Left lobe of liver (tissue), 2 donors: Measurements from ENCODE around the gene ELP2. TPM values are rescaled to one million over a fixed set of nuclear protein-coding genes. Genes with fewer than 3 reads are reported as not detected.
"Not testable (repeated sequence)": the region's sequence is repeated elsewhere in the genome, so short reads cannot be mapped to it uniquely, and the experiment has no call there.

ENCODE experiments used
- ATAC-seq: fragments of 200-7000 bp; cut with Tn5 transposase; one replicate; pipeline ENCODE4 v1.9.1; 2020; ENCODE audit warnings: mild to moderate bottlenecking, moderate library complexity
- DNase-seq: peaks from one replicate; pipeline ENCODE4 v3.0.0-alpha.2; 2020; ENCODE audit warnings: low spot score
- total RNA-seq: library from RNA; stranded (reverse); gene quantifications from one replicate; pipeline ENCODE4 v1.2.1, GENCODE V29; 2021
- donor health status: DM: no; HTN: no; CAD: no; lungs with moderate emphysema.
- donor health status: DM: no; HTN: yes; CAD: no.

Gene ELP2
- total RNA-seq, 1 donor from 2014 or later, result 52.1 TPM

GRCh38 chr18:36187826-36188721 lies 58.4 kb downstream of the ELP2 start:
- ATAC-seq, result peak; percentile 64
- DNase-seq, result peak; percentile 86

DNA sequence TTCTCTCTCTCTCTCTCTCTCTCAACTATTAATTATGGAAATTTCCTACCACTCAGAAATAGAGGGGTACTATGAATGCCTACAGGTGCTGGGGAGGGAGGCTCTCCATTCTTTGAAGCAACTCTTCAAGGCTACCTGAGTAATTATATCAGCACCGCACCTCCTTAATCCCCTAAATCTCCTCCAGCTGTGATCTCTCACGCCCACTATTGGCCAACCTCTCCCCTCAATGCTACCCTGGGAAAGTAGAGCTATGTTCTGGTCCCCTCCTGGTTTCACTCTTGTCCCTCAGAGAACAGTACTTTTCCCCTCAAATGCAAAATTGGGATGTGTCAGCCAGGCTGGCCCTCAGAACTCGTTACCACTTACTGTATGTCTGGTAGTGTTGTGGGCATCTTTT lies 59.2 kb downstream of the ELP2 start:
- ATAC-seq (no peak), DNase-seq (peak; percentile 34)

GRCh38 chr18:36189486-36189885 lies 59.8 kb downstream of the ELP2 start:
- no peak for DNase-seq
- no peak for ATAC-seq

DNA sequence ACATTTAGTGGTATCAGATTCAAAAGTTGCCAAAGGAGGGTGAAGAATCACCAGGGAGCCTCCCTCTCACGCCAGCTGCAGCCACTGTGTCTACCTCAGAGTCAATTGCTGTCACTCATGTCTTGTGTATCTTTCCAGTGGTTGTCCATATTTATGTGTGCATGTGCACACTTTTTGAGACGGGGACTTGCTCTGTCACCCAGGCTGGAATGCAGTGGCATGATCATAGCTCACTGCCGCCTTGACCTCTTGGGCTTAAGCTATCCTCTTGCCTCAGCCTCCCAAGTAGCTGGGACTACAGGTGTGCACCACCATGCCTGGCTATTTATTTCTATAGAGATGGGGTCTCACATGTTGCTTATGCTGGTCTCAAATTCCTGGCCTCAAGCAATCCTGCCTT lies 61.6 kb downstream of the ELP2 start:
- ATAC-seq, result no peak

DNA sequence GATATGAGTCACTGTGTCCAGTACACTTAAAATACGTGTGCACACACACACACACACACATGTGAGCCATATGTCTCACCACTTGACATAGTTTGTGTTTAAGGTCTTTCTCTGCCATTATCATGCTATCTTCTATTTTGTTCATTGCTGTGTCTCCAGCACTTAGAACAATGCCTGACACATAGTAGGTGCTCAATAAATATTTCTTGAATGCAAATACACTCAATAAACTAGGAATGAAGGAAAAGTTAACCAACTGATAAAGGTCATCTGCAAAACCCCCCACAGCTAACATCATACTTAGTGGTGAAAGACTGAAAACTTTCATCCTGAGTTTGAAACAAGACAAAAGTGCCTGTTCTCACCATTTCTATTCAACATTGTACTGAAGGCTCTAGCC lies 62.0 kb downstream of the ELP2 start:
- ATAC-seq, result no peak

More for the DNA sequence above, 61.6 kb downstream of the ELP2 start:
- peak; percentile 16 for DNase-seq

GRCh38 chr18:36194600-36195315 lies 65.1 kb downstream of the ELP2 start:
- ATAC-seq (peak; percentile 48), DNase-seq (no peak)

More for the DNA sequence above, 62.0 kb downstream of the ELP2 start:
- DNase-seq, result no peak

GRCh38 chr18:36195427-36196122 lies 65.9 kb downstream of the ELP2 start:
- ATAC-seq, result peak; percentile 16

GRCh38 chr18:36196238-36196995 lies 66.7 kb downstream of the ELP2 start:
- DNase-seq (no peak), ATAC-seq (no peak)

More at GRCh38 chr18:36195427-36196122, 65.9 kb downstream of the ELP2 start:
- DNase-seq, result peak; percentile 32

DNA sequence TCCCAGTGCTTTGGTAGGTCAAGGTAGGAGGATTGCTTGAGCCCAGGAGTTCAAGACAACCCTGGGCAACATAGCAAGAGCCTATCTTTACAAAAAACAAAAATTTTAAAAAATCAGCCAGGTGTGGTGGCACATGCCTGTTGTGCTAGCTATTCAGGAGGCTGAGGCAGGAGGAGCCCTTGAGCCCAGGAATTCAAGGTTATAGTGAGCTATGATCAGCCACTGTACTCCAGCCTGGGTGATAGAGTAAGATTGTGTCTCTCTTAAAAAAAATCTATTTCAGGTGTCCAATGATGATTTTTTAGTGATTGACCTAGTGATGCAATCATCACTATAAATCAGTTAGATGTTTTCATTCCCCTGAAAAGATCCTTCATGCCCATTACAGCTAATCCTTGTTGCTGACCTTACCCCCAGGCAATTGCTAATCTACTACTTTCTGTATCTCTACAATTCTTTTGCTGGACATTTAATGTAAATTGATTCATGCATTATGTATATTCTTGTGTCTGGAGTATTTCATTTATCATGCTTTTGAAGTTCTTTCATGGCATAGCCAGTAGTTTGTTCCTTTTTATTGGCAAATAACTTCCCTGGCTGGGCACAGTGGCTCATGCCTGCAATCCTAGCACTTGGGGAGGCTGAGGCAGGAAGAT lies 67.9 kb downstream of the ELP2 start:
- DNase-seq (no peak), ATAC-seq (no peak)

DNA sequence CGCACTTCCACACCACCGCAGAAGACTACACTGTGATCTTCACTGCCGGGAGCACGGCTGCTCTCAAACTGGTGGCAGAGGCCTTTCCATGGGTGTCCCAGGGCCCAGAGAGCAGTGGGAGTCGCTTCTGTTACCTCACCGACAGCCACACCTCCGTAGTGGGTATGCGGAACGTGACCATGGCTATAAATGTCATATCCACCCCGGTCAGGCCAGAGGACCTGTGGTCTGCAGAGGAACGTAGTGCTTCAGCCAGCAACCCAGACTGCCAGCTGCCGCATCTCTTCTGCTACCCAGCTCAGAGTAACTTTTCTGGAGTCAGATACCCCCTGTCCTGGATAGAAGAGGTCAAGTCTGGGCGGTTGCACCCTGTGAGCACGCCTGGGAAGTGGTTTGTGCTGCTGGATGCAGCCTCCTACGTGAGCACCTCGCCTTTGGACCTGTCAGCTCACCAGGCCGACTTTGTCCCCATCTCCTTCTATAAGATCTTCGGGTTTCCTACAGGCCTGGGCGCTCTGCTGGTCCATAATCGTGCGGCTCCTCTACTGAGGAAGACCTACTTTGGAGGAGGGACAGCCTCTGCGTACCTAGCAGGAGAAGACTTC lies 70.1 kb downstream of the ELP2 start:
- no peak for ATAC-seq
- peak; percentile 40 for DNase-seq

DNA sequence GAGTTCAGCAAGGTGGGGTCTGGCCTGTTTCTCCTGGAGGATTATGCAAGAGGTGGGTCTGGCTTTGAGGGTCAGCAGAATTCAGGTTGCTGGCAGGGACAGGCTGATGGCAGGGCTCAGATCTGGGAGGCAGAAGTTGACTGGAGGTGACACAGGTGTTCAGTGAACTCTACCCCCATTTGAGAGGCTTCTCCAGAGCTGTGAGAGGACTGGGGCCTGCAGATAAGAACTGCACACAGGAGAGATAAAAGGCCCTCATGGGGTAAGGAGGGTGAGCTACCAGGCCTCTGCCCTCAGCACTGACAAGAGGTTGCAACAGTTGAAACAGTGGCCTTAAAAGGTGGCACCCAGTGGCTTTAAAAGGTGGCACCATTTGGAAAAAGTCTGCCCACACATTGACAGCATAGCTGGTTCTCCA lies 70.7 kb downstream of the ELP2 start:
- DNase-seq (peak; percentile 27), ATAC-seq (peak; percentile 12)

DNA sequence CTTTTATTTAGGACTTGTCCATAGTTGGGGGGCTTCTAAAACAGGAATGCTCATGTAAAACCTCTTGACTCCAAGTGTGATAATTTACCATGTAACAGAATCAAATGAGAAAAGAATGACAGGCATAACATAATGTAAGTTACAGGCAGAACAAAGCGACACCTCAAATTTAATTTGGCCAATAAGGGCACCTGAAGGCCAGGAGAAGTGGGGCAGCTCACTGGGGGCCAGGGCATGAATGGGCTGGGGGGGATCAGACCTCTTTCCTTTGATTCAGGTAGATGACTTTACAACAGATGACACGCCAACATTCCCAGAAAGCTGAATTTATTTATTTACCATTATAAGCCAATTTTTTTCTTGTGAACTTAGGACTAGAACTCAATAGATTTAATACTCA lies 72.1 kb downstream of the ELP2 start:
- no peak for ATAC-seq
- DNase-seq, result no peak

DNA sequence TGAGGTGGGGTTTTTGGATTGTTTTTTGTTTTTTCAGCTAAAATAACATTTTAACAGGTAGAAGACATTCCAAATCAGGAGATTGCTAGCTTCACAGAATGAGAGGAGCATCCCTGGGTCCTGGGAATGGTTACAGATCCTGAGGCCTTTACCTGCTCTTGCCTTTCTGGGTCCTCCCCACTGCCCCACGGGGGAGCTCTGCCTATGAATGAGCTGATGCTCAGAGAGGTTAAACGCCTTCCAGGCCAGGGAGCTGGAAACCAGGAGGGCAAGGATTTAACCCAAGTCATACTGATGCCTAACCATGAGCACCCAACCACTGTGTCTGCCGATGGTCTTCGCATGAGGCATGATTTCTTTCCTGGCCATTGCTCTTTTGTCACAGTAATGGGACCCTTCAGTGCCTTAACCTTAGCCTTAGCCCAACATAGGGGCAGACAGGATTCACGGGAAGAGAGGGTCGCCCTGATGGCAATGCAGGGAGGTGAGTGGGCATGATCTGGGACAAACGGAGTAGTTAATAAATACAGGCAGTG lies 73.7 kb downstream of the ELP2 start:
- no peak for ATAC-seq
- peak; percentile 34 for DNase-seq

GRCh38 chr18:36205166-36205565 lies 75.5 kb downstream of the ELP2 start:
- peak; percentile 22 for ATAC-seq
- DNase-seq, result no peak

DNA sequence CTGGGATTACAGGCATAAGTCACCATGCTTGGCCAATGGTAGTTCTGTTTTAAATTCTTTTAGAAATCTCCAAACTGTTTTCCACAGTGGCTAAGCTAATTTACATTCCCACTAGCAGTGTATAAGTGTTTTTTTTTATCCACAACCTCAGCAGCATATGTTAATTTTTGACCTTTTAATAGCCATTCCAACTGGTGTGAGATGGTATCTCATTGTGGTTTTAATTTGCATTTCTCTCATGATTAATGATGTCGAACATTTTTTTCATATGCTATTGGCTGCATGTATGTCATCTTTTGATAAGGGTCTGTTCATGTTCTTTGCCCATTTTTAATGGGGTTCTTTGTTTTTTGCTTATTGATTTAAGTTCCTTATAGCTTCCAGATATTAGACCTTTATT lies 77.6 kb downstream of the ELP2 start:
- no peak for DNase-seq
- no peak for ATAC-seq

GRCh38 chr18:36207969-36208368 lies 78.3 kb downstream of the ELP2 start:
- not testable (repeated sequence) for DNase-seq, ATAC-seq

DNA sequence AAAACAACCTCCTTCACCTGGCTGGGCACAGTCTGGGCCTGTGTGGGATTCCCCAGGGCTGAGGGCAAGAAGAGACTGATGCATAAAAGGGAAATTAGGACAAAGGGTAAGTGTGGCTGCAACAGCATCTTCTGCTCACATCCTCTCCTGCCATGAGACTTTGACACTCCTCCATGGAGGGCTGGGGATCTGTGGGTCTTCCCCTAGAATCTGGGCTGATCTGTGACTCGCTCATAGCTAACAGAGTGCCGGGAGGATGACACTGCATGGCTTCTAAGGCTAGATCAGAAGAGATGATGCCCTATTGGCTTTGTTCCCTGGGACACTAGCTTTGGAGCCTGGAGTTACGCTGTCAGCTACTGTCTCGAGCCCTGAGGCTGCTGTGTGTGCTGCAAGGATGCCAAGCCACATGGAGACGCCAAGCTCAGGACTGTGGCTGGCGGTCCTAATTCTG lies 81.9 kb downstream of the ELP2 start:
- DNase-seq (no peak), ATAC-seq (peak; percentile 8)

GRCh38 chr18:36212301-36213171 lies 82.8 kb downstream of the ELP2 start:
- DNase-seq, result no peak
- peak; percentile 50 for ATAC-seq
